Naive B cell (primary cell): ENCODE results near the gene ABL1. TPM values are rescaled to one million over a fixed set of nuclear protein-coding genes. Genes with fewer than 3 reads are reported as not detected.

Experiments used
- ATAC-seq, 2 donors: fragments of 150-1000 bp; cut with Tn5 transposase; 2 replicates each; pipeline ENCODE4 v1.10.0; 2021; ENCODE audit warnings: low read depth in 2 of 2, mild to moderate bottlenecking in 2 of 2, moderate library complexity in 2 of 2
- DNase-seq: peaks from one replicate; pipeline ENCODE4 v3.0.0; 2022
- H3K27ac Mint-ChIP-seq, 6 donors: one replicate each; pipeline ENCODE4 v1.8.0; 2020 to 2022; ENCODE audit warnings: mild to moderate bottlenecking in 6 of 6, mixed read lengths in 6 of 6, moderate library complexity in 5 of 6, inconsistent platforms in 2 of 6
- H3K27me3 Mint-ChIP-seq, 3 donors: one replicate each; pipeline ENCODE4 v1.8.0; 2021 to 2022; ENCODE audit warnings: mixed read lengths in 3 of 3, mild to moderate bottlenecking in 1 of 3
- H3K36me3 Mint-ChIP-seq, 2 donors: one replicate each; pipeline ENCODE4 v1.8.0; 2020 to 2022; ENCODE audit warnings: mixed read lengths in 2 of 2, inconsistent platforms in 1 of 2, mild to moderate bottlenecking in 1 of 2
- H3K4me1 Mint-ChIP-seq, 3 donors: one replicate each; pipeline ENCODE4 v1.8.0; 2020 to 2022; ENCODE audit warnings: mixed read lengths in 3 of 3, inconsistent platforms in 1 of 3, mild to moderate bottlenecking in 1 of 3, moderate library complexity in 1 of 3
- H3K4me3 Mint-ChIP-seq, 8 donors: one replicate each; pipeline ENCODE4 v1.8.0; 2020 to 2022; ENCODE audit warnings: mild to moderate bottlenecking in 8 of 8, mixed read lengths in 8 of 8, moderate library complexity in 8 of 8, inconsistent platforms in 2 of 8
- H3K9me3 Mint-ChIP-seq, 7 donors: one replicate each; pipeline ENCODE4 v1.8.0; 2020 to 2022; ENCODE audit warnings: mixed read lengths in 7 of 7, mild to moderate bottlenecking in 5 of 7, inconsistent platforms in 2 of 7, moderate library complexity in 1 of 7
- polyA plus RNA-seq, 6 donors: library from polyadenylated mRNA; unstranded; fragments of 300-500 nt; fragmentation: Illumina TruSeq; gene quantifications; one replicate each; pipeline ENCODE4 v1.2.3, GENCODE V29; 2021; ENCODE audit warnings: low read depth in 6 of 6

ABL1 gene
- polyA plus RNA-seq, 6 donors from 2014 or later, result 1.2 to 18.9 (median 9.4) TPM

DNA sequence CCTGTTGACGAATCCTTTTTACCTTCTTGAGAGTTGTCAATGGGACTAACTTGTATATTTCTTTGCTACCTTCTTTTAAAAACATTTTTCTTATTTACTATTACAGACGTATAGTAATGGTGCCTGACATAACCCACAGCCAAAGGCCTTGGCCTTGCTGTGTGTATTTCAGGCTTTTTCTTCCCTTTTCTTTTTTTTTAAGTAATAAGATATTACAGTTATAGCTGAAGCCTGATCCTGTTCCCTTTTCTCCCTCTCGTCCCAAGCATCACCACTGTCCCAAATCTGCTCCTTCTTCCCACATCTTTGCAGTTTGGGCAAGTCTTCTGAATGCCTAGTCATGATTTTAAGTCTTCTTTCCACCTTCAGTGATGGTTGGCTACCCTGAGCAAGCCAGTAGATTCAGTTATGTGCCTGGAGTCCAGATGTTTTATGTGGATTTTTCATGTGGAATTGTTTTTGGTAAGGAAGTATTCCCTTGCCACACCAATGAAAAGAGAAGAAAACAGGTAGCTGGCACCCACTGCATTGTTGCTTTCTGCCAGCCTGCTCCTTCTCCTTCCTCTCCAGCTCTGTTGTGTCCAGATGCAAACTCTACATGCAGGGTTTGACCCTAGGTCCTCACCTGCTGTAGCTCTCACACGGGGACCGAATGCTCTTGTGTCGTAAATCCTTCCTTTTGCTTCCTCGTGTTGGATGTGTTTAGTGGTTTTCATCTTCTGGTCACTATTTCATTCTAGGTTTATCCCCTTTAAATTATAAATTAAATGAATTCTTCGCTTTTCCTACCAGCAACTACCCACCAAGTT lies 26.5 kb downstream of the ABL1 start:
- H3K4me3 Mint-ChIP-seq, result no peak overlapping the region
- no peaks in the 10 kb centered on the region for H3K36me3 Mint-ChIP-seq
- H3K9me3 Mint-ChIP-seq, result no peaks in the 10 kb centered on the region
- H3K27me3 Mint-ChIP-seq, result no peaks in the 10 kb centered on the region
- peaks cover 4 to 6% (median 4%) of the 10 kb centered on the region in 3 donors for H3K4me1 Mint-ChIP-seq
- ATAC-seq (no peak), DNase-seq (no peak)
- H3K27ac Mint-ChIP-seq, result peak overlapping the region in 2 of 6 donors; percentile 28 to 88

DNA sequence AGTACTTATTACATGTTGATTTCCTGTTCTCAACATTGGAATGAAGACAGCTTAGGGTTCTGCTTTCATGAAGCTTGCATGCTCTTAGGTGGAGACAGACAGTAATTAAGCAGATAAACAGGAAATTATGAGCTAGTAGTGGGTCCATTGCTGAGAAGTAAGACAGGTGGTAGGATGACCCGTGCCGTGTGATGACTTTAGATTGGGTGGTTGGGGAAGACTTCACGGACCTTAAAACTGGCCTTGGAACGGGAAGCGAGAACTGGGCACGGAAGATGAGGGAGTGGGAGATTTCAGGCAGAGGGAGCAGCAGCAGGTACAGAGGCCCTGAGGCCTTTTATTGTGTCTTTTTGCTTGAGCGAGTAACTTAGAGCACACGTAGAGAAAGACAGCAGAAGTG lies 27.2 kb downstream of the ABL1 start:
- Mint-ChIP-seq H3K27ac (peak overlapping the region in 1 of 6 donors; percentile 81), H3K27me3 (no peaks in the 10 kb centered on the region)

DNA sequence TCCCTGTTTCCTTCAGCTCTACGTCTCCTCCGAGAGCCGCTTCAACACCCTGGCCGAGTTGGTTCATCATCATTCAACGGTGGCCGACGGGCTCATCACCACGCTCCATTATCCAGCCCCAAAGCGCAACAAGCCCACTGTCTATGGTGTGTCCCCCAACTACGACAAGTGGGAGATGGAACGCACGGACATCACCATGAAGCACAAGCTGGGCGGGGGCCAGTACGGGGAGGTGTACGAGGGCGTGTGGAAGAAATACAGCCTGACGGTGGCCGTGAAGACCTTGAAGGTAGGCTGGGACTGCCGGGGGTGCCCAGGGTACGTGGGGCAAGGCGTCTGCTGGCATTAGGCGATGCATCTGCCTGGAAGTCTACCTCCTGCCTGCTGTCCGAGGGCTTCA lies 27.7 kb downstream of the ABL1 start:
- H3K36me3 Mint-ChIP-seq, result no peaks in the 10 kb centered on the region
- peaks cover 4 to 6% (median 4%) of the 10 kb centered on the region in 3 donors for H3K4me1 Mint-ChIP-seq
- no peak overlapping the region for H3K4me3 Mint-ChIP-seq
- H3K27me3 Mint-ChIP-seq, result no peaks in the 10 kb centered on the region
- DNase-seq (no peak), ATAC-seq (no peak)
- no peaks in the 10 kb centered on the region for H3K9me3 Mint-ChIP-seq
- H3K27ac Mint-ChIP-seq, result peak overlapping the region in 2 of 6 donors; percentile 7 to 34

More for the DNA sequence above, 27.2 kb downstream of the ABL1 start:
- no peaks in the 10 kb centered on the region for H3K9me3 Mint-ChIP-seq
- H3K4me3 Mint-ChIP-seq, result no peak overlapping the region
- DNase-seq, result no peak
- ATAC-seq, result no peak
- H3K4me1 Mint-ChIP-seq, result peaks cover 4 to 6% (median 4%) of the 10 kb centered on the region in 3 donors
- no peaks in the 10 kb centered on the region for H3K36me3 Mint-ChIP-seq

DNA sequence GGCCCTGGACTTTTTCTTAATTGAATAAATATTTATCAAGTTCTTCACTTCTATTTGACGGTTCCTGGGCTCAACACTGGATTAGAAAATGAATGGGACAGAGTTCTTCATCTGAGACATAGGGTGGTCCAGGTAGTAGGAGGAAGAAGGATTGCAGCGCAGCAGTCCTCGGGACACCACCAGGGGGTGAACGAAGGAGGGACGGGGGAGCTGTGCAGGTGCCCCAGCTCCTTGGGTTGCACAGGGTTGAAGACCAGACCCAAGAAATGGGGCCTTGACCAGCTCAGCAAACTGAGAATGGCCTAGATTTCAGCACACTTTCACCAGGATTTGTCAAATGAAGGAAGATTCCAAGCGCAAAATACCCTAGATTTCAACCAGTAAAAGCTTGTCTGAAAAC lies 29.5 kb downstream of the ABL1 start:
- H3K4me1 Mint-ChIP-seq, result peaks cover 4 to 6% (median 4%) of the 10 kb centered on the region in 3 donors
- no peaks in the 10 kb centered on the region for H3K27me3 Mint-ChIP-seq
- no peaks in the 10 kb centered on the region for H3K9me3 Mint-ChIP-seq
- no peak for DNase-seq
- no peak overlapping the region for H3K27ac Mint-ChIP-seq
- no peak for ATAC-seq
- no peak overlapping the region for H3K4me3 Mint-ChIP-seq
- H3K36me3 Mint-ChIP-seq, result no peaks in the 10 kb centered on the region

DNA sequence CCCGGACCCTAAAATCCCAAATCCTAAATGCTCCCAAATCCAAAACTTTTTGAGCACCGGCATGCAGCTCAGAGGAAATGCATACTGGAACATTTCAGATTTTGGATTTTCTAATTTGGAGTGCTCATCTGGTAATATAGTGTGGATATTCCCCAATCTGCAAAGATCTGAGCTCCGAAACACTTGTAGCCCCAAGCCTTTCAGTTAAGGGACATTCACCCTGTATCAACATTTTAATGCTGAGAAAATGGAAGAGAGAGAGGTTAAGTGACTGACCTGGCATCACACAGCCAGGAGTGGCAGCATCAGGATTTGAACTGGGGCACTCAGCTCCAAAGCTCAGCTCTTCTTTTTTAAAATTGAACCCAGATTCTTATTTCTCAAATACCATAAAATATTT lies 30.9 kb downstream of the ABL1 start:
- H3K4me1 Mint-ChIP-seq, result peaks cover 6 to 9% (median 7%) of the 10 kb centered on the region in 3 donors
- no peak overlapping the region for H3K27ac Mint-ChIP-seq

DNA sequence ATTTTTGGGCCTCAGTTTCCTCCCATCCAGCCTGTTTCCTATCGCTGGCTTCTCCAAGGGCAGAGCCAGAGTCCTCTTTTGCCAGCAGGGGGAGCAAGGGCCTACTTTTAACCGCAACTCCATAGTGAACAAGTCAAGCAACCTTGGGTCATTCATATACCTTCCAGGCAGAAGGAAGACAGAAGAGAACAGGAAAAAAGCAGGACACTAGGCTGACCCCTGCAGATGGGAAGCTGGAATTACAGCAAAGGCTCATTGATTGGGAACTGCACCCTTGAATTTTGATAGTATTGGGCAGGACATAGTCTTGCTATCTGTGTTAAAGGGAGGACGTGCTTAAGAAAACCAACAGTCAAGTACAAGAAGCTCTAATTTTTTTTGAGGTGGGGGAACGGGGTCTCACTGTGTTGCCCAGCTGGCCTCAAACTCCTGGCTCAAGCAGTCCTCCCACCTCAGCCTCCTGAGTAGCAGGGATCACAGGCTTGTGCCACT lies 31.5 kb downstream of the ABL1 start:
- Mint-ChIP-seq H3K27ac (peak overlapping the region in 1 of 6 donors; percentile 78), H3K9me3 (no peaks in the 10 kb centered on the region), H3K27me3 (no peaks in the 10 kb centered on the region)

More for the DNA sequence above, 30.9 kb downstream of the ABL1 start:
- ATAC-seq (no peak), DNase-seq (no peak)
- Mint-ChIP-seq H3K9me3 (no peaks in the 10 kb centered on the region), H3K27me3 (no peaks in the 10 kb centered on the region), H3K4me3 (no peak overlapping the region), H3K36me3 (no peaks in the 10 kb centered on the region)

DNA sequence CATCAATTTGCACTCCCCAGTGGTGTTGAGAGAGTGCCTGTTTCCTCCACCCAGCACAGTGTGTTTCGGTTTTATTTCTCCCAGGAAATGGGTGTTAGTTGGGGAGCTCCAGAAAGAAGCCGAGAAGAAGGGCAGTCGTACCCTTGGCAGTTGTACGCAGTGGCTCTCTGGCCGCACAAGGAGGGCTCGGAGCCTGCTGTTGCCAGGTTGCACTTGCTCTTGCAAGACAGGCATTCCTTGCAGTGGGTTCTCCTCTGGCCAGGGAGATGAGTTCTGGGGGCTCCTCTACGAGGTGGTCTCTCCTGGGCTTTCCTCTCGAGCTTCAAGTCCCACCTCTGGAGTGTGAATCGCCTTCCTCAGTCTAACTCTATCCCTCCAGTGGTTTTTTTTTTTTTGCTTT lies 32.5 kb downstream of the ABL1 start:
- Mint-ChIP-seq H3K4me3 (peak overlapping the region in 1 of 8 donors; percentile 56), H3K27me3 (no peaks in the 10 kb centered on the region), H3K4me1 (peaks cover 10 to 15% (median 15%) of the 10 kb centered on the region in 3 donors), H3K36me3 (peaks cover 0 to 4% of the 10 kb centered on the region in 2 donors), H3K9me3 (no peaks in the 10 kb centered on the region), H3K27ac (no peak overlapping the region)
- DNase-seq (no peak), ATAC-seq (no peak)

More for the DNA sequence above, 31.5 kb downstream of the ABL1 start:
- Mint-ChIP-seq H3K4me3 (no peak overlapping the region), H3K4me1 (peaks cover 10 to 15% (median 13%) of the 10 kb centered on the region in 3 donors), H3K36me3 (no peaks in the 10 kb centered on the region)
- peak; percentile 34 for DNase-seq
- ATAC-seq, result peak; percentile 38 to 56

DNA sequence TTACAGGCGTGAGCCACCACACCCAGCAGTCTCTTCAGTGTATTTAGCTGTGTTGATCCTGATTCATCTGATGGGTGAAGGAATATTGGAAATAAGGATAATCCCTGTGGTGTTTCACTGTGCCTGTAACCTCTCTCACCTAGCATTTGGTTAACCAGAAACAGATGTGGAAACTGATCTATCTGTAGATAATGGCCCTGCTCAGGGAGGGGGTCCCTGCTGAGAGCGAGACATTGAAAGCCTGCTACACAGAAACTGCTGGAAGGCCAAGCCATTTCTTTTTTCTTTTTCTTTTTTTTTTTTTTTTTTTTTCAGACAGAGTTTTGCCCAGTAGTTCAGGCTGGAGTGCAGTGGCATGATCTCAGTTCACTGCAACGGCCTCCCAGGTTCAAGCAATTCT lies 33.2 kb downstream of the ABL1 start:
- DNase-seq (no peak), ATAC-seq (no peak)
- H3K4me3 Mint-ChIP-seq, result no peak overlapping the region
- H3K4me1 Mint-ChIP-seq, result peaks cover 10 to 15% (median 15%) of the 10 kb centered on the region in 3 donors
- no peaks in the 10 kb centered on the region for H3K9me3 Mint-ChIP-seq
- no peaks in the 10 kb centered on the region for H3K27me3 Mint-ChIP-seq
- H3K27ac Mint-ChIP-seq, result no peak overlapping the region
- H3K36me3 Mint-ChIP-seq, result peaks cover 2 to 4% of the 10 kb centered on the region in 2 donors

DNA sequence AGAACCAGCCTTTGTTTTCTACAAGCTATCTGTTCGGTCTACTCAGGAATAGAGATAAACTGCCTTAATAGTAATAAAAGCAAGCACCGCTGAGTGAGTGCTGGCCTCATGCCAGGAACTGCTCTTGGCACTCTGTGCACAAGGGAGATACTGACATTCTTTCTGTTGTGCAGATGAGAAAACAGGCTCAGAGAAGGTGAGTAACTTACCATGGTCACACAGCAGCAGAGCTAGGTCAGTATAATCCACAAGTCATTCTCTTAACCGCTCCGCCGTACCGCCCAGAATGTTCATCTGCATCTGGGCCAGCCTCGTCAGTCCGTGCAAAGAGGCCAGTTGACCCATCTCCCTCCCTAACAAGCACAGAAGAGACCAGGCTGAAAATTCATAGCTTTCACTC lies 34.2 kb downstream of the ABL1 start:
- peaks cover 10 to 15% (median 15%) of the 10 kb centered on the region in 3 donors for H3K4me1 Mint-ChIP-seq
- H3K27ac Mint-ChIP-seq, result peak overlapping the region in 1 of 6 donors; percentile 9

DNA sequence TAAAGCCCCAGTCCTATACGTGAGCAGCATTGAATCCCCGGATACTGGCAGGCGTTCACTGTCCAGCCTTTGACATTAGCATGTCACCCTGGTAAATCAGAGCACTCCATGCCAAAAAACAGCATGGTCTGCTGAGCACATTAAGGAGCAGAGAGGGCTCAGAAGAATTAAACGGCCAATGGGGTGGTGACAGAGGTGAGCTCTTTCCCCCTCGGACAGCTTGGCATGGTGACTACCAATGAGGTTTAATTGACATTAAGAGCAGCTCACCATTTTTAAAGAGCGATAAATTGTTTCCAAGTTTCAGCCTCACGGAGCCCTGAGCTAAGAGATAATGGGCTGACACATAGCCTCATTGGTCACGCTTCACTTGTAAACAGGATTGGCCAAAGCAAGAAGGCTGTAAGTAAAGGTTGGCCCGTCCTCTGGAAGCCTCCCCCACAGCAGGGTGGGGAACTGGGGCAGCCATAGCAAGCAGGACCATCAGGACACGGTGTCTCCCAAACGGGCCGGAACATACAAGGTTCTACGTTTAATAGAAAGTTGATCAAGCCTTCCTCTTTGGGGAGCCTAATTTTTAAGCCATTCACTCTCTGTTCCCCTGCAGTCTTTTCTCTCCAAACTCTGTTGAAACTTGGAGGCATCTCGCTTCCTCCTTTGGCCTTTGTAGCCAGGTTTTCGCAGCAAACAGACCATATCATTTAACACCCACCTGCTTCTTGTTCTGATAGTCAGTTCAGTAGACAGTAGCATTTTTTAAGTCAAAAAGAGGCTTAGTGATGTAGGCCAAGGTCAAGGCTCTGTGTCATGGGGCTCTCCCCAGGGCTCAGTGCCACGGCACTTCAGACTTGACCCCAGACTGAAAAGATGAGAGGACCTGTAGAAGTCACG lies 35.7 kb downstream of the ABL1 start:
- Mint-ChIP-seq H3K4me3 (no peak overlapping the region), H3K36me3 (peaks cover 11 to 16% of the 10 kb centered on the region in 2 donors), H3K4me1 (peaks cover 10 to 15% (median 15%) of the 10 kb centered on the region in 3 donors), H3K9me3 (no peaks in the 10 kb centered on the region), H3K27ac (peak overlapping the region in 5 of 6 donors; percentile 39 to 86 (median 60)), H3K27me3 (no peaks in the 10 kb centered on the region)
- ATAC-seq (peak; percentile 18 to 32), DNase-seq (no peak)

More for the DNA sequence above, 34.2 kb downstream of the ABL1 start:
- Mint-ChIP-seq H3K27me3 (no peaks in the 10 kb centered on the region), H3K4me3 (no peak overlapping the region), H3K36me3 (peaks cover 8% of the 10 kb centered on the region in 2 donors), H3K9me3 (no peaks in the 10 kb centered on the region)
- ATAC-seq (no peak), DNase-seq (no peak)

DNA sequence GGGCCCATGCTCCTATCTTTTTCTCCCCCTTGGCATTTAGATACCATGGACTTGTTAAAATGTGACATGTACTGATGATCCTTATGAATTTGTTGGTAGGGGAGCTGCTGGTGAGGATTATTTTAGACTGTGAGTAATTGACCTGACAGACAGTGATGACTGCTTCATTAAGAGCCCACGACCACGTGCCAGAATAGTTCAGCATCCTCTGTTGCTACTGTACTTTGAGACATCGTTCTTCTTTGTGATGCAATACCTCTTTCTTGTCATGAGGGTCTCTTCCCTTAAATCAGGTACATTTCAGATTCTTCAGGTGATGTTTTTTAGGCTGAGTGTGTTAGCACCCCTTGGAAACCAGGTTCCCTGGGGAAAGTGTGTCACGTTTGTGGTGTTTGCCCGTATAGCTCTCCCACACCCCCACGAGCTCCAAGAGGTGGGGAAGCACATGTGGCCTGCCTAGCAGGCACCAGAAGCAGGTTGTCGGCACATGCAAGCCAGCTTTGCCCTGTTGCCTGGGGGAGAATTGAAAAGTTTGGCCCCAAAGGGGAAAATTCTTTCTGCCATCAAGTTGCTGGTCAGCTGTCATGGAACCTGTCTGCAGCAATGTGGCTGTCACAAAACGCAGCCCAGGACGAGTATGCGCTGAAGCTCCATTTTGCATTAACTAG lies 36.5 kb downstream of the ABL1 start:
- Mint-ChIP-seq H3K4me1 (peaks cover 6 to 11% (median 10%) of the 10 kb centered on the region in 3 donors), H3K4me3 (no peak overlapping the region), H3K27ac (peak overlapping the region in 4 of 6 donors; percentile 39 to 76 (median 60)), H3K36me3 (peaks cover 11 to 16% of the 10 kb centered on the region in 2 donors), H3K9me3 (no peaks in the 10 kb centered on the region), H3K27me3 (no peaks in the 10 kb centered on the region)
- no peak for DNase-seq
- ATAC-seq, result no peak

DNA sequence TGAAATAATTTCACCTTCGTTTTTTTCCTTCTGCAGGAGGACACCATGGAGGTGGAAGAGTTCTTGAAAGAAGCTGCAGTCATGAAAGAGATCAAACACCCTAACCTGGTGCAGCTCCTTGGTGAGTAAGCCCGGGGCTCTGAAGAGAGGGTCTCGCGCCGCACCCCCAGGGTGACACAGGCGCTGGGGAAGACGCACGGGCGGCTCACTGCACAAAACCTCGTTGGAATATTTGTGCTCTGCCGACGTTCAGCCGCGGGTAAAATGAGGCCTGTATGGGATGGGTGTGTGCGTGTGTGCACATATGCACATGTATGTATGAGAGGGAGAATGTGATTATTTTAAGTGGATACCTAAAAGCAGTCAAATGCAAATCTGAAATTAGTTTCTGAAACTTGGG lies 37.0 kb downstream of the ABL1 start:
- no peaks in the 10 kb centered on the region for H3K27me3 Mint-ChIP-seq
- no peak overlapping the region for H3K27ac Mint-ChIP-seq
- no peak for ATAC-seq
- peaks cover 11 to 16% of the 10 kb centered on the region in 2 donors for H3K36me3 Mint-ChIP-seq
- no peaks in the 10 kb centered on the region for H3K9me3 Mint-ChIP-seq
- H3K4me3 Mint-ChIP-seq, result no peak overlapping the region
- H3K4me1 Mint-ChIP-seq, result peaks cover 6 to 11% (median 9%) of the 10 kb centered on the region in 3 donors
- no peak for DNase-seq

DNA sequence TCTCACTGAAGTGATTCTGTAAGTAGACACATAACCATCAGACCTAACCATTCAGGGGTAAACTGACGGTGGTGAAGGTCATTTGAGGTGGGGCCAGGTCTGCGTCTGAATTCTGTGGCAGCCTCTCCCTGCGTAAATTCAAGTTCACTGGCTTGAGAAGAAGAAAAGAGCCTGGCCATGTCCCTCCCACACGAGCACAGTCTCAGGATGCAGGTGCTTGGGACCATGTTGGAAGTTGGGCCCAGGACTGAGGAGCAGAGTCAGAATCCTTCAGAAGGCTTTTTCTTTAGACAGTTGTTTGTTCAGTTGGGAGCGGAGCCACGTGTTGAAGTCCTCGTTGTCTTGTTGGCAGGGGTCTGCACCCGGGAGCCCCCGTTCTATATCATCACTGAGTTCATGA lies 37.5 kb downstream of the ABL1 start:
- no peaks in the 10 kb centered on the region for H3K27me3 Mint-ChIP-seq
- H3K36me3 Mint-ChIP-seq, result peaks cover 11 to 16% of the 10 kb centered on the region in 2 donors
- peaks cover 6 to 11% (median 9%) of the 10 kb centered on the region in 3 donors for H3K4me1 Mint-ChIP-seq
- no peaks in the 10 kb centered on the region for H3K9me3 Mint-ChIP-seq
- peak overlapping the region in 1 of 6 donors; percentile 42 for H3K27ac Mint-ChIP-seq
- no peak for ATAC-seq
- no peak for DNase-seq
- H3K4me3 Mint-ChIP-seq, result no peak overlapping the region
